GM23248 (cell line): ENCODE data around the gene PHF21B. TPM values are rescaled to one million over a fixed set of nuclear protein-coding genes. Genes with fewer than 3 reads are reported as not detected.

Experiments used
- DNase-seq: peaks from one replicate; pipeline ENCODE4 v3.0.0-alpha.2; 2015
- H2AFZ ChIP-seq: fragments of 200-600 bp; sonication (generic); 2 replicates; pipeline ENCODE4 v1.6.1; 2016; ENCODE audit warnings: antibody characterized with exemption
- H3F3A ChIP-seq: fragments of 200-600 bp; sonication (generic); 2 replicates; pipeline ENCODE4 v1.6.1; 2016; ENCODE audit warnings: mild to moderate bottlenecking, antibody characterized with exemption, mixed run types; ENCODE audit not compliant: insufficient read depth
- H3K27ac ChIP-seq: fragments of 200-600 bp; sonication (generic); 2 replicates; pipeline ENCODE4 v1.5.1; 2016; ENCODE audit warnings: mild to moderate bottlenecking
- H3K27me3 ChIP-seq: fragments of 200-600 bp; sonication (generic); replicated peaks from 2 replicates; pipeline ENCODE4 v1.6.1; 2016; ENCODE audit warnings: mild to moderate bottlenecking; ENCODE audit not compliant: insufficient read depth
- H3K36me3 ChIP-seq: fragments of 200-600 bp; sonication (generic); 2 replicates; pipeline ENCODE4 v1.6.1; 2016; ENCODE audit warnings: low read depth, mild to moderate bottlenecking
- H3K4me1 ChIP-seq: fragments of 200-600 bp; sonication (generic); 2 replicates; pipeline ENCODE4 v1.6.1; 2016; ENCODE audit warnings: mild to moderate bottlenecking; ENCODE audit not compliant: insufficient read depth
- H3K4me2 ChIP-seq: fragments of 200-600 bp; sonication (generic); one replicate; pipeline ENCODE4 v1.6.1; 2016; ENCODE audit warnings: mild to moderate bottlenecking; ENCODE audit not compliant: unreplicated experiment
- H3K4me3 ChIP-seq: fragments of 200-600 bp; sonication (generic); 2 replicates; pipeline ENCODE4 v1.5.1; 2016; ENCODE audit warnings: mild to moderate bottlenecking
- H3K79me2 ChIP-seq: fragments of 200-600 bp; sonication (generic); 2 replicates; pipeline ENCODE4 v1.6.1; 2016; ENCODE audit warnings: mild to moderate bottlenecking; ENCODE audit not compliant: insufficient read depth
- H3K9ac ChIP-seq: fragments of 200-600 bp; sonication (generic); 2 replicates; pipeline ENCODE4 v1.6.1; 2016; ENCODE audit warnings: mild to moderate bottlenecking
- H3K9me2 ChIP-seq: fragments of 200-600 bp; sonication (generic); 2 replicates; pipeline ENCODE4 v1.6.1; 2016; ENCODE audit warnings: mixed run types, mild to moderate bottlenecking, moderate library complexity; ENCODE audit not compliant: insufficient read depth
- H3K9me3 ChIP-seq: fragments of 200-600 bp; sonication (generic); one replicate; pipeline ENCODE4 v1.6.1; 2017; ENCODE audit warnings: low read depth
- H4K20me1 ChIP-seq: fragments of 200-600 bp; sonication (generic); 2 replicates; pipeline ENCODE4 v1.6.0; 2016; ENCODE audit not compliant: insufficient read depth
- EZH2 ChIP-seq: fragments of 200-600 bp; sonication (generic); IDR thresholded peaks from 2 replicates; pipeline ENCODE4 v1.6.1; 2018; ENCODE audit warnings: antibody characterized with exemption, mild to moderate bottlenecking; ENCODE audit not compliant: insufficient read depth, poor library complexity, severe bottlenecking
- EZH2phosphoT487 ChIP-seq: fragments of 200-600 bp; sonication (generic); IDR thresholded peaks from 2 replicates; pipeline ENCODE4 v1.6.1; 2018; ENCODE audit warnings: antibody characterized with exemption, moderate library complexity, mild to moderate bottlenecking, low read depth; ENCODE audit not compliant: insufficient read depth
- WGBS, 2 experiments: methylation state at CpG; one replicate each; pipeline ENCODE4 v1.1.6; 2015 to 2017; ENCODE audit warnings: low lambda C conversion rate in 2 of 2, low coverage in 1 of 2; ENCODE audit errors: missing lambda C conversion rate in 2 of 2; 5-methylcytosine and 5-hydroxymethylcytosine counted together
- in situ Hi-C: fragments of 300-500 bp; cut with MboI; formaldehyde crosslinking; loops from 2 replicates; pipeline ENCODE4 v1.15.0; 2020
- polyA plus RNA-seq: library from polyadenylated mRNA; unstranded; fragments of >200 nt; fragmentation: Nextera tagmentation; extraction: Ambion mirVana; gene quantifications from 2 replicates; pipeline ENCODE4 v1.2.1, GENCODE V29; 2016
- total RNA-seq: library from RNA; depleted of rRNA; stranded (reverse); fragments of >200 nt; shearing (Covaris generic); gene quantifications from 2 replicates; pipeline ENCODE4 v1.2.3, GENCODE V29; 2014

Gene PHF21B
- total and polyA plus RNA-seq, 2 experiments from 2014 or later, result not detected

- Histone ChIP-seq H3F3A (no peaks in the 10 kb centered on the region), H3K4me2 (no peak overlapping the region), H3K27ac (no peak overlapping the region), H3K4me1 (no peaks in the 10 kb centered on the region), H3K9me2 (no peaks in the 10 kb centered on the region), H3K9me3 (no peaks in the 10 kb centered on the region), H2AFZ (no peak overlapping the region), H3K9ac (no peak overlapping the region), H3K79me2 (no peaks in the 10 kb centered on the region), H4K20me1 (no peaks in the 10 kb centered on the region), H3K4me3 (no peak overlapping the region), H3K36me3 (no peaks in the 10 kb centered on the region), H3K27me3 (peaks cover 12% of the 10 kb centered on the region)
- in situ Hi-C loops, result no loop called here
- no peak for DNase-seq
- TF ChIP-seq EZH2 (no peak), EZH2phosphoT487 (no peak)
- 40 to 52% methylated on average over 10 to 11 of the region's 11 CpGs for WGBS, 2 experiments
Measured at GRCh38 chr22:44939451-44939850, 70.4 kb downstream of the PHF21B start.

GRCh38 chr22:44938886-44939285, 70.9 kb downstream of the PHF21B start:
- TF ChIP-seq EZH2 (no peak), EZH2phosphoT487 (no peak)
- H3K79me2 ChIP-seq, result no peaks in the 10 kb centered on the region
- 26 to 32% methylated on average over 14 of the region's 14 CpGs for WGBS, 2 experiments
- no peak overlapping the region for H3K9ac ChIP-seq
- no peaks in the 10 kb centered on the region for H3K4me1 ChIP-seq
- no peak overlapping the region for H3K27ac ChIP-seq
- H2AFZ ChIP-seq, result no peak overlapping the region
- peaks cover 12% of the 10 kb centered on the region for H3K27me3 ChIP-seq
- H3K4me2 ChIP-seq, result no peak overlapping the region
- H3K36me3 ChIP-seq, result no peaks in the 10 kb centered on the region
- H3K4me3 ChIP-seq, result no peak overlapping the region
- DNase-seq, result no peak
- no peaks in the 10 kb centered on the region for H3K9me2 ChIP-seq
- in situ Hi-C loops, result no loop called here
- H3F3A ChIP-seq, result no peaks in the 10 kb centered on the region
- no peaks in the 10 kb centered on the region for H4K20me1 ChIP-seq
- no peaks in the 10 kb centered on the region for H3K9me3 ChIP-seq

GRCh38 chr22:44937216-44937615, 72.6 kb downstream of the PHF21B start:
- Histone ChIP-seq H3K9ac (no peak overlapping the region), H4K20me1 (no peaks in the 10 kb centered on the region), H3K4me3 (no peak overlapping the region), H3K79me2 (no peaks in the 10 kb centered on the region), H3K27ac (no peak overlapping the region), H3K36me3 (no peaks in the 10 kb centered on the region), H3F3A (no peaks in the 10 kb centered on the region), H3K4me2 (no peak overlapping the region), H3K4me1 (no peaks in the 10 kb centered on the region), H3K9me3 (no peaks in the 10 kb centered on the region), H3K27me3 (peaks cover 12% of the 10 kb centered on the region), H2AFZ (no peak overlapping the region), H3K9me2 (no peaks in the 10 kb centered on the region)
- WGBS, 2 experiments, result 48 to 58% methylated on average over 8 of the region's 8 CpGs
- in situ Hi-C loops, result no loop called here
- DNase-seq, result no peak
- TF ChIP-seq EZH2phosphoT487, result no peak
- no peak for TF ChIP-seq EZH2

GRCh38 chr22:44936201-44936600, 73.6 kb downstream of the PHF21B start:
- 76 to 83% methylated on average over 16 of the region's 16 CpGs for WGBS, 2 experiments
- H4K20me1 ChIP-seq, result no peaks in the 10 kb centered on the region

GRCh38 chr22:44935724-44936123, 74.1 kb downstream of the PHF21B start:
- 64 to 76% methylated on average over 11 of the region's 11 CpGs for WGBS, 2 experiments
- H4K20me1 ChIP-seq, result no peaks in the 10 kb centered on the region
- no peaks in the 10 kb centered on the region for H3F3A ChIP-seq
- no peak overlapping the region for H3K9ac ChIP-seq
- H3K27ac ChIP-seq, result no peak overlapping the region
- H2AFZ ChIP-seq, result no peak overlapping the region
- no peak overlapping the region for H3K4me3 ChIP-seq
- H3K79me2 ChIP-seq, result no peaks in the 10 kb centered on the region
- no peaks in the 10 kb centered on the region for H3K4me1 ChIP-seq
- no peaks in the 10 kb centered on the region for H3K9me3 ChIP-seq
- H3K4me2 ChIP-seq, result no peak overlapping the region
- peaks cover 12% of the 10 kb centered on the region for H3K27me3 ChIP-seq
- no peak for DNase-seq
- in situ Hi-C loops, result no loop called here
- H3K9me2 ChIP-seq, result no peaks in the 10 kb centered on the region
- H3K36me3 ChIP-seq, result no peaks in the 10 kb centered on the region
- no peak for TF ChIP-seq EZH2phosphoT487
- TF ChIP-seq EZH2, result no peak

More at GRCh38 chr22:44936201-44936600, 73.6 kb downstream of the PHF21B start:
- no peak overlapping the region for H3K9ac ChIP-seq
- H3K4me2 ChIP-seq, result no peak overlapping the region
- TF ChIP-seq EZH2phosphoT487 (no peak), EZH2 (no peak)
- H3K4me3 ChIP-seq, result no peak overlapping the region
- H3K36me3 ChIP-seq, result no peaks in the 10 kb centered on the region
- H3F3A ChIP-seq, result no peaks in the 10 kb centered on the region
- no peaks in the 10 kb centered on the region for H3K79me2 ChIP-seq
- H2AFZ ChIP-seq, result no peak overlapping the region
- H3K27ac ChIP-seq, result no peak overlapping the region
- DNase-seq, result no peak
- H3K9me2 ChIP-seq, result no peaks in the 10 kb centered on the region
- in situ Hi-C loops, result no loop called here
- no peaks in the 10 kb centered on the region for H3K4me1 ChIP-seq
- H3K27me3 ChIP-seq, result peaks cover 12% of the 10 kb centered on the region
- no peaks in the 10 kb centered on the region for H3K9me3 ChIP-seq
